Keratinocyte (primary cell): ENCODE measurements around the gene SURF4. TPM values are rescaled to one million over a fixed set of nuclear protein-coding genes. Genes with fewer than 3 reads are reported as not detected.
A peak's percentile ranks its signal among the peaks of the same experiment; 100 is the strongest.

Experiments used
- DNase-seq: peaks from one replicate; pipeline ENCODE4 v3.0.0-alpha.2; 2011; ENCODE audit warnings: low read depth, missing footprints, low spot score
- FAIRE-seq: peaks from 2 replicates; lab custom pipeline; 2011; peaks lifted over from hg19 to GRCh38; lab: Jason Lieb, UNC
- H2AFZ ChIP-seq: 2 replicates; pipeline ENCODE4 v1.6.0; 2012; ENCODE audit warnings: low read length, control low read depth, inconsistent platforms; ENCODE audit not compliant: control insufficient read depth
- H3K27ac ChIP-seq: 2 replicates; pipeline ENCODE4 v1.5.1; 2011; ENCODE audit warnings: low read length; ENCODE audit not compliant: control insufficient read depth, insufficient read depth
- H3K27me3 ChIP-seq: 3 replicates; pipeline ENCODE4 v1.6.0; 2011; ENCODE audit warnings: low read length; ENCODE audit not compliant: control insufficient read depth, insufficient read depth; ENCODE audit errors: extremely low read depth
- H3K36me3 ChIP-seq, 2 experiments: 2 replicates in 1 of 2; 3 replicates in 1 of 2; pipeline ENCODE4 v1.5.1; 2011; ENCODE audit warnings: low read length in 2 of 2, mild to moderate bottlenecking in 1 of 2; ENCODE audit not compliant: control insufficient read depth in 2 of 2, insufficient read depth in 2 of 2; ENCODE audit errors: extremely low read depth in 1 of 2
- H3K4me1 ChIP-seq: 3 replicates; pipeline ENCODE4 v1.5.1; 2011; ENCODE audit warnings: low read length; ENCODE audit not compliant: control insufficient read depth, insufficient read depth; ENCODE audit errors: extremely low read depth
- H3K4me2 ChIP-seq: 3 replicates; pipeline ENCODE4 v1.6.0; 2011; ENCODE audit warnings: low read depth, low read length; ENCODE audit not compliant: control insufficient read depth, insufficient read depth; ENCODE audit errors: extremely low read depth
- H3K4me3 ChIP-seq, 3 experiments: fragments of 200-600 bp in 1 of 3; sonication (generic) in 1 of 3; 2 replicates in 2 of 3; 3 replicates in 1 of 3; pipeline ENCODE4 v1.5.1; 2011 to 2016; ENCODE audit warnings: low read length in 3 of 3, mild to moderate bottlenecking in 3 of 3, control low read depth in 2 of 3, inconsistent platforms in 1 of 3, low read depth in 1 of 3, mixed read lengths in 1 of 3, mixed run types in 1 of 3, moderate library complexity in 1 of 3; ENCODE audit not compliant: control insufficient read depth in 2 of 3, insufficient read depth in 2 of 3; ENCODE audit errors: extremely low read depth in 1 of 3
- H3K79me2 ChIP-seq: 2 replicates; pipeline ENCODE4 v1.6.0; 2012; ENCODE audit warnings: low read length; ENCODE audit not compliant: control insufficient read depth, insufficient read depth
- H3K9ac ChIP-seq: 3 replicates; pipeline ENCODE4 v1.6.0; 2011; ENCODE audit warnings: low read length; ENCODE audit not compliant: control insufficient read depth, insufficient read depth; ENCODE audit errors: extremely low read depth
- H3K9me1 ChIP-seq: 3 replicates; pipeline ENCODE4 v1.6.0; 2011; ENCODE audit warnings: low read length; ENCODE audit not compliant: control insufficient read depth, insufficient read depth; ENCODE audit errors: extremely low read depth
- H3K9me3 ChIP-seq: 2 replicates; pipeline ENCODE4 v1.5.1; 2012; ENCODE audit warnings: low read depth, low read length; ENCODE audit not compliant: control insufficient read depth
- H4K20me1 ChIP-seq: 3 replicates; pipeline ENCODE4 v1.6.0; 2011; ENCODE audit warnings: low read length; ENCODE audit not compliant: control insufficient read depth, insufficient read depth; ENCODE audit errors: extremely low read depth
- CTCF ChIP-seq, 3 experiments: IDR thresholded peaks in 1 of 3; conservative IDR thresholded peaks in 1 of 3; optimal IDR thresholded peaks in 1 of 3; 2 replicates in 2 of 3; 3 replicates in 1 of 3; pipeline versions ENCODE3 to v1.5.1; 2011; ENCODE audit warnings: low read length in 3 of 3, mild to moderate bottlenecking in 3 of 3, moderate library complexity in 2 of 3, control low read depth in 1 of 3, inconsistent platforms in 1 of 3; ENCODE audit not compliant: insufficient read depth in 2 of 3; ENCODE audit errors: extremely low read depth in 1 of 3
- EZH2 ChIP-seq: IDR thresholded peaks from one replicate; pipeline ENCODE4 v1.6.1; 2012; ENCODE audit warnings: inconsistent platforms, mild to moderate bottlenecking, low read length, moderate library complexity
- dilution Hi-C: fragments of 300-500 bp; cut with MboI; formaldehyde crosslinking; loops from one replicate; pipeline ENCODE4 v1.7.0; 2020; ENCODE audit warnings: low sequenced_read_pairs; ENCODE audit not compliant: extremely low pct_ligation_motif_present
- polyA plus RNA-seq, 5 experiments: library from polyadenylated mRNA; depleted of rRNA in 3 of 5; stranded (reverse) in 3 of 5; stranded (forward) in 1 of 5; unstranded in 1 of 5; fragments of >200 nt; gene quantifications; 1 replicate in 1 of 5; 2 replicates in 3 of 5; 3 replicates in 1 of 5; pipeline versions ENCODE4 v1.2.1 to v1.2.3, GENCODE V29; 2011 to 2012; ENCODE audit warnings: missing spikeins in 2 of 5, low read depth in 1 of 5, low replicate concordance in 1 of 5

SURF4 gene
- polyA plus RNA-seq, 1 donor (not counting 4 experiments of a cell fraction or from before 2014, with no cell fraction given): 153 TPM

GRCh38 chr9:133352635-133353340, 23.1 kb downstream of the SURF4 start:
- H2AFZ ChIP-seq: no peak overlapping the region
- peaks cover 34 to 37% of the 10 kb centered on the region in 2 experiments for H3K36me3 ChIP-seq
- no peak overlapping the region for H3K9ac ChIP-seq
- peaks cover 31% of the 10 kb centered on the region for H3K4me1 ChIP-seq
- no peaks in the 10 kb centered on the region for H3K9me1 ChIP-seq
- no peak overlapping the region for H3K4me3 ChIP-seq
- no peak overlapping the region for H3K27ac ChIP-seq
- FAIRE-seq (no peak), DNase-seq (no peak)
- no peaks in the 10 kb centered on the region for H3K27me3 ChIP-seq
- peaks cover 44% of the 10 kb centered on the region for H3K79me2 ChIP-seq
- H3K4me2 ChIP-seq: no peak overlapping the region
- peaks cover 9% of the 10 kb centered on the region for H4K20me1 ChIP-seq
- TF ChIP-seq EZH2 (no peak), CTCF (optimal IDR thresholded peaks at IDR 0.05 in 1 of 3, IDR thresholded peaks at IDR 0.05 in 1 of 3, conservative IDR thresholded peaks at IDR 0.05 in 1 of 3; ENCODE audit: extremely low read depth in 1 of 3, insufficient read depth in 2 of 3, low read length in 3 of 3) (no peak)
- dilution Hi-C loops: no loop called here
- H3K9me3 ChIP-seq: no peaks in the 10 kb centered on the region

- dilution Hi-C loops: no loop called here
- peaks cover 32 to 36% of the 10 kb centered on the region in 2 experiments for H3K36me3 ChIP-seq
- H3K9me3 ChIP-seq: no peaks in the 10 kb centered on the region
- no peaks in the 10 kb centered on the region for H3K27me3 ChIP-seq
- peaks cover 9% of the 10 kb centered on the region for H4K20me1 ChIP-seq
- H3K4me3 ChIP-seq: no peak overlapping the region
- TF ChIP-seq EZH2: no peak
- peak in 2 of 3 experiments; percentile 81 to 89 for TF ChIP-seq CTCF (optimal IDR thresholded peaks at IDR 0.05 in 1 of 3, IDR thresholded peaks at IDR 0.05 in 1 of 3, conservative IDR thresholded peaks at IDR 0.05 in 1 of 3; ENCODE audit: extremely low read depth in 1 of 3, insufficient read depth in 2 of 3, low read length in 3 of 3)
- H3K79me2 ChIP-seq: peaks cover 40% of the 10 kb centered on the region
- no peak overlapping the region for H3K9ac ChIP-seq
- no peak overlapping the region for H3K4me2 ChIP-seq
- no peak overlapping the region for H2AFZ ChIP-seq
- FAIRE-seq: no peak
- H3K27ac ChIP-seq: no peak overlapping the region
- peaks cover 24% of the 10 kb centered on the region for H3K4me1 ChIP-seq
- H3K9me1 ChIP-seq: no peaks in the 10 kb centered on the region
- DNase-seq: no peak
These were observed 23.8 kb downstream of the SURF4 start for GRCh38 chr9:133351908-133352634.
